T-helper 17 cell (primary cell): ENCODE measurements around the gene NAA10. TPM values are rescaled to one million over a fixed set of nuclear protein-coding genes. Genes with fewer than 3 reads are reported as not detected.
A peak's percentile ranks its signal among the peaks of the same experiment; 100 is the strongest.

Source experiments
- ATAC-seq: fragments of 150-1000 bp; cut with Tn5 transposase; 2 replicates; pipeline ENCODE4 v1.10.0; 2021; ENCODE audit warnings: mild to moderate bottlenecking, moderate library complexity
- DNase-seq, 3 donors: peaks; one replicate each; pipeline versions ENCODE4 v3.0.0 to v3.0.0-alpha.2; 2020 to 2021
- H3K9me3 ChIP-seq: one replicate; pipeline ENCODE4 v1.7.0; 2013; ENCODE audit warnings: low read length, mild to moderate bottlenecking; ENCODE audit not compliant: control insufficient read depth, poor library complexity, severe bottlenecking
- H3K27ac Mint-ChIP-seq: one replicate; pipeline ENCODE4 v1.8.0; 2022; ENCODE audit warnings: mild to moderate bottlenecking, moderate library complexity, mixed read lengths
- H3K27me3 Mint-ChIP-seq: one replicate; pipeline ENCODE4 v1.8.0; 2022; ENCODE audit warnings: mixed read lengths
- H3K36me3 Mint-ChIP-seq: one replicate; pipeline ENCODE4 v1.8.0; 2022; ENCODE audit warnings: low read depth, mixed read lengths
- H3K4me1 Mint-ChIP-seq: one replicate; pipeline ENCODE4 v1.8.0; 2022; ENCODE audit warnings: mild to moderate bottlenecking, mixed read lengths
- H3K4me3 Mint-ChIP-seq: one replicate; pipeline ENCODE4 v1.8.0; 2022; ENCODE audit warnings: mild to moderate bottlenecking, moderate library complexity, mixed read lengths
- total RNA-seq, 4 donors: library from RNA in 2 of 4; stranded (reverse) in 2 of 4; gene quantifications; one replicate each; pipeline ENCODE4 v1.2.3 and lab custom pipeline; 2022 to 2026

NAA10 gene
- total RNA-seq, 2 donors from 2014 or later, result 42.8 to 48.5 TPM

DNA sequence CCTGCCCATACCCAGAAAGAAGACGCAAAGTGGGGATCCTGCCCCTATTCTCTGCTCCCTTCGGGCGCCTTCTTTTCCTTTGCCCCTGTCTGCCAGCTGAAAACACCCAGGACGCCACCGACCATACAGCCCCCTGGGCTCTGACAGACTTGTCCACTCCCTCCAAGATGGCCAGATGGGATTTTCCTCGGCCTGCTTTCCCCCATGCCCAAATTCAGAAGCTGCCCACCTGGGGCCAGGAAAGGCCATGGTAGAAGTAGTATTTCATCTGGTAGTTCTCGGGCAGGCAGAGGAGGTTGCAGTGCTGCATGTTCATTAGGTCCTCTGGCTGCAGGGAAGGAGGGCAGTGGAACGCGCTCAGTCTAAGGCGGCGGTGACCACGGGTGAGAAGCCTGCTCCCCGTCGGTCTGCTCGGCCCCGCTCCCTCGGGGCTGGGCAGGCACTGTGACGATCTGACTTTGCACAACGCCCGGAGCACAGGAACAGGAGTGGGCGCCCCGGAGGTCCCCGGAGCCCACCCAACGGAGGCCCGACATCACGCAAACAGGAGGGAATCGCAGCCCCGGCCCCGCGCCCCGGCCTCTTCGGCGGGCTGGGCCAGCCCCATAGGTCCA is 582 bp downstream of the NAA10 start:
- peak overlapping the region; percentile 60 for H3K27ac Mint-ChIP-seq
- ATAC-seq, result peak; percentile 49
- peaks cover 7% of the 10 kb centered on the region for H3K4me1 Mint-ChIP-seq
- DNase-seq, result no peak
- H3K4me3 Mint-ChIP-seq, result peak overlapping the region; percentile 90
- H3K27me3 Mint-ChIP-seq, result no peaks in the 10 kb centered on the region
- no peaks in the 10 kb centered on the region for H3K36me3 Mint-ChIP-seq
- no peaks in the 10 kb centered on the region for H3K9me3 ChIP-seq

DNA sequence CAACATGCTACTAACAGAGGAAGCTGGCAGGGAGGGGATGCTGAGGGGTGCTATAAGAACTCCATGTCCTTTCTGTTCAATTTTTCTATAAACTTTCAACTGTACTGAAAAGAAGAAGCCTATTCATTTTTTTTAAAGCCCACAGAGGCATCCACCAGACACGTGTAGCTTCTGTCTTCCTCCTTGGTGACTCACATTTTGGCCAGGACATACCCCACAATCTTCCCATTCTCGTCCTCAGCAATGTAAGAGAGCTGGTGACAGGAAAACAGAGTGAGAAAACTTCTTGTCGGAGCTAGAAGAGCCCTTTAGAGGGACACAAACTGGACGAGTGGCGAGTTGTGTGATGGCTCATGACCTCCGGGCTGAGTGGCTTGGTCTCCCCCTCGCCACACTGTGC is 1.1 kb downstream of the NAA10 start:
- ATAC-seq (no peak), DNase-seq (no peak)
- H3K4me1 Mint-ChIP-seq, result peaks cover 7% of the 10 kb centered on the region
- no peaks in the 10 kb centered on the region for H3K9me3 ChIP-seq
- H3K4me3 Mint-ChIP-seq, result peak overlapping the region; percentile 90
- H3K27me3 Mint-ChIP-seq, result no peaks in the 10 kb centered on the region
- H3K36me3 Mint-ChIP-seq, result no peaks in the 10 kb centered on the region
- peak overlapping the region; percentile 60 for H3K27ac Mint-ChIP-seq

DNA sequence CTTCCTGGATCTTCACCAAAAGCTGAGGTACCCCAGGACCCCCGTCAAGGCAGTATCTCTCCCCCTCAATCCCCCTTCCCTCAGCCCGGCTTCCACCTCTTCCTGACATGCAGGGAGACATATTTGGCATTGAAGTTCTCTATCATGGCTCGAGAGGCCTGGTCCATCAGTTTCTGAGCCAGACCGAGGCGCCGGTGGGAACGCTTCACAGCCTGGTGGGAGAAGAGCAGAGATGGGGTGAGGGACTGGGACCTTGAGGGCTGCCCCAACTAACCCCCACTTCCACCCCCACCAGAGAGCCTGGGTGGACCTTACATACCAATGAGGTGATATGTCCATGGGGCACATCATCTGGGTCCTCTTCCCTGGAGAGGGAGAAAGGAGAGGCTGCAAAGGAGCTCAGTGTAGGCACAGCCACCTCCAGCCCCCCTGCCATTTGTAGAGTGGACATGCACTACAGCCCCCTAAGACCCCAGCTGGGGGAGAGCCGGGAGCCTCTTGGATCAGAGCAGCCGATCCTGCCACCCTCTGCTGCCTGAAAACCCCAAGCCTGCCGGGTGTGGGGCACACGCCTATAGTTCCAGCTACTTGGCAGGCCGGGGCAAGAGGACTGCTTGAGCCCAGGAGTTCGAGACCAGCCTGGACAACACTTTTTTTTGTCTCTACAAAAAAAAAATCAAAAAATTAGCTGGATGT is 2.5 kb downstream of the NAA10 start:
- no peaks in the 10 kb centered on the region for H3K9me3 ChIP-seq
- no peaks in the 10 kb centered on the region for H3K36me3 Mint-ChIP-seq
- DNase-seq (no peak), ATAC-seq (no peak)
- H3K4me1 Mint-ChIP-seq, result peaks cover 10% of the 10 kb centered on the region
- H3K27ac Mint-ChIP-seq, result no peak overlapping the region
- no peak overlapping the region for H3K4me3 Mint-ChIP-seq
- H3K27me3 Mint-ChIP-seq, result no peaks in the 10 kb centered on the region

DNA sequence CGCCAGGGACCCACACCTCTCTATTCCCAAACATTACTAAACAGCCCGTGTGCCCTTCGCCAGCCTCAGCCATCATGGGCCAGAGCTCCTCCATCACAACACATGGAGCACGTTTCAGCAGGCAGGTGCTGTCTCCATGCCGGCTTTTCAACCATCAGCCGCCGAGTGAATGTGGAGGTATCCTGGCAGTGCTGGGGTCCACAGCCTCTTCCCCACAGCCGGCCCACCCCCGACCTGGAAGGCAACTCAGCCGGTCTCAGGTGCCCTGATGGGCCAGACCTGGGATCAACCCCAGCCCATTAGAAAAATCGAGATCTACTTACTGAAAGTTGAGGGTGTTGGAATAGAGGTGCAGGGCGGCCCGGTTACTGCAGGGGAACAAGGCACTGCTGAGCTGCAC is 3.1 kb downstream of the NAA10 start:
- Mint-ChIP-seq H3K4me1 (peaks cover 12% of the 10 kb centered on the region), H3K4me3 (no peak overlapping the region), H3K27me3 (no peaks in the 10 kb centered on the region), H3K27ac (peak overlapping the region; percentile 74), H3K36me3 (no peaks in the 10 kb centered on the region)
- H3K9me3 ChIP-seq, result no peaks in the 10 kb centered on the region
- no peak for DNase-seq
- ATAC-seq, result no peak

DNA sequence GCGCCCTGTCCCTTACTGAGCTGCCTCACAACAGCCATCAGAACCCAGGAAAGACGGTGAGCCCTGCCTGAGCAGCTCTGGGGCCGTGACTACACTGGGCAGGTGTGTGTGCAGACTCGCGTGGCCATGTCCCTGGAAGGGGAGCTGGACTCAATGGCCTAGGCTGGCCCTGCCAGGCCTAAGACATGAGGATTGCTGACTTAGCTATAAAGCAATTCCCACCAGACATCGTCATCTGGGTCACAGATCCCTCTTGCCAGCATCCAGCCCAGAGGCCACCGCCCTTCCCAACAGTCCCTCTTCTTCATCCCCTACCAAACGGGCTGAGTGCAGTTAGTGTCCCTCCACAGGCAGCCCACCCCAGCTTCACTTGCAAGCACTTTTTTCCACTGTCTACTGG is 3.7 kb downstream of the NAA10 start:
- Mint-ChIP-seq H3K27ac (peak overlapping the region; percentile 74), H3K4me3 (no peak overlapping the region), H3K27me3 (no peaks in the 10 kb centered on the region), H3K4me1 (peaks cover 10% of the 10 kb centered on the region), H3K36me3 (no peaks in the 10 kb centered on the region)
- H3K9me3 ChIP-seq, result no peaks in the 10 kb centered on the region
- DNase-seq, result no peak
- ATAC-seq, result no peak

DNA sequence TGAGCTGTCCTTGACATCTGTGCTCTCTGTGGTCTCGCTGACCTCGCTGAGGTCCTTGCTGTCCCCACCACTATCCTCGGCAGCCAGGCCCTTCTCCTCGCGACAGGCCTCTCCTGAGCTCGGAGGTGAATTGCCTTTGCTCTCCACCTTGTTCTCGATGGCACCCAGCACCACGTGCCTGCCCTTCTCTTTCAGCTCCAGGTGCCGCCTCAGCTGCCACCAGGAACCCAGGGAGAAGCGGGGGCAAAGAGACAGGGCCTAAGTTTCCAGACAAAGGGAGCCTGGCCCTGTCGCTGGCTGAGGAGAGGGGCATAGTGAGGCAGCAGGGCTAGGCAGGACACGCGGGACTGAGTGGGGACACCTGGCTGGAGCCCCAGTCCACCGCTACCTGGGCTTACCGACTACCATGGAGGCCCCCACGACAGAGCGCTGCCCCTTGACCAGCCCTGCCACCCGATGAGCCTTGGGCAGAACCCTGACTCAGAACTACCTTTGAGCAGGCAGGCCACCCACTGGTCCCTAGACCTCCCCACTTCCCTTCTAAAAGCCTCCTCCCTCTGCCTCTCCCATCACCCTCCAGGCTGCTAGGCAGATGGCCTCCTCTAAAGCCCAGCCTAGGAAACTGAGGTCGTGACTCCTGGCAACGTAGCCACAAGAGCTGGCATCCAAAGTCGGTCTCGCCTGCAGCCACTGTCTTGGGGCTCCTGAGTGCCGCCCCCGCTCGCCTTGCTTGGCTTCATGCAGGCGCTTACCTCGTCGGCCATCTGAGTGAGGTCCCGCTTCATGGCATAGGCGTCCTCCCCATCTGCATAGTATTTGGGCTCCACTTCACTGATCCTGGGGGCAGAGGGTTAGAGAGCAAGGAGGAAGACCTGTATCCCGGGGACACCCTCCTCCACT is 4.6 kb downstream of the NAA10 start:
- no peaks in the 10 kb centered on the region for H3K9me3 ChIP-seq
- H3K4me1 Mint-ChIP-seq, result peaks cover 10% of the 10 kb centered on the region
- no peak overlapping the region for H3K27ac Mint-ChIP-seq
- no peak for ATAC-seq
- no peak overlapping the region for H3K4me3 Mint-ChIP-seq
- DNase-seq, result no peak
- H3K36me3 Mint-ChIP-seq, result no peaks in the 10 kb centered on the region
- H3K27me3 Mint-ChIP-seq, result no peaks in the 10 kb centered on the region

DNA sequence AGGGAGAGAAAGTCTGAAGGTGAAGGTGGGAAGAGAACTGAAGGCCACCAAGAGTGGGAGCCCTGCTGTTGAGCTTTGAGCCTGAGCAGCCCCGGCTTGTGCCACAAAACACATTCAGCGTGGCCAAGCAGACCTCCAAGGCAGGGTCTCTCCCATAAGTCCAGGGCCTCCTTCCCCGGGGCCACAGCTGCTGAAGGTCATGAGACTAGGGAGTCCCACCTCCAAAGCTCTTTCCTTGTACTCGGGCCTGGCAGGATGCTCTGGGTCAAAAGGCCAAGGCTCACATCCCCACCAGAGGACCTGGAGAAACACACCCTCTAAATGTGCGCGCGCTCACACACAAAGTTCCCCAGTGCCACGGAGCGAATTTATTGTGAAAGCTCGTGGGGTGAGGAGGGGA is 5.3 kb downstream of the NAA10 start:
- Mint-ChIP-seq H3K27me3 (no peaks in the 10 kb centered on the region), H3K27ac (no peak overlapping the region), H3K36me3 (no peaks in the 10 kb centered on the region), H3K4me3 (no peak overlapping the region), H3K4me1 (peaks cover 12% of the 10 kb centered on the region)
- no peaks in the 10 kb centered on the region for H3K9me3 ChIP-seq
- DNase-seq, result no peak
- no peak for ATAC-seq

DNA sequence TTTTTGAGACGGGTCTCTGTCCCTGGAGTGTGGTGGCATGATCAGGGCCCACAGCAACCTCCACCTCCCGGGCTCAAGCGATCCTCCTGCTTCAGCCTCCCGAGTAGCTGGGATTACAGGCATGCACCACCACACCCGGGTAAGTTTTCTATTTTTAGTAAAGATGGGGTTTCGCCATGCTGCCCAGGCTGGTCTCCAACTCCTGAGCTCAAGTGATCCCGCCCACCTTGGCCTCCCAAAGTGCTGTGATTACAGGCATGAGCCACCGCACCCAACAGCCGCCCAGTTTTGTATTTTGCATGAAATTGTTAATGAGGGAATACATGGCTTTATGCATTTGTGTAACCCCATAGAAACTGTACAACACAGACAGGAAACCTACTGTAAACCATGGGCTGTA is 6.0 kb downstream of the NAA10 start:
- peak overlapping the region; percentile 95 for H3K27ac Mint-ChIP-seq
- H3K27me3 Mint-ChIP-seq, result no peaks in the 10 kb centered on the region
- peaks cover 15% of the 10 kb centered on the region for H3K4me1 Mint-ChIP-seq
- no peak for ATAC-seq
- H3K4me3 Mint-ChIP-seq, result peak overlapping the region; percentile 55
- DNase-seq, result no peak
- no peaks in the 10 kb centered on the region for H3K9me3 ChIP-seq
- H3K36me3 Mint-ChIP-seq, result no peaks in the 10 kb centered on the region

DNA sequence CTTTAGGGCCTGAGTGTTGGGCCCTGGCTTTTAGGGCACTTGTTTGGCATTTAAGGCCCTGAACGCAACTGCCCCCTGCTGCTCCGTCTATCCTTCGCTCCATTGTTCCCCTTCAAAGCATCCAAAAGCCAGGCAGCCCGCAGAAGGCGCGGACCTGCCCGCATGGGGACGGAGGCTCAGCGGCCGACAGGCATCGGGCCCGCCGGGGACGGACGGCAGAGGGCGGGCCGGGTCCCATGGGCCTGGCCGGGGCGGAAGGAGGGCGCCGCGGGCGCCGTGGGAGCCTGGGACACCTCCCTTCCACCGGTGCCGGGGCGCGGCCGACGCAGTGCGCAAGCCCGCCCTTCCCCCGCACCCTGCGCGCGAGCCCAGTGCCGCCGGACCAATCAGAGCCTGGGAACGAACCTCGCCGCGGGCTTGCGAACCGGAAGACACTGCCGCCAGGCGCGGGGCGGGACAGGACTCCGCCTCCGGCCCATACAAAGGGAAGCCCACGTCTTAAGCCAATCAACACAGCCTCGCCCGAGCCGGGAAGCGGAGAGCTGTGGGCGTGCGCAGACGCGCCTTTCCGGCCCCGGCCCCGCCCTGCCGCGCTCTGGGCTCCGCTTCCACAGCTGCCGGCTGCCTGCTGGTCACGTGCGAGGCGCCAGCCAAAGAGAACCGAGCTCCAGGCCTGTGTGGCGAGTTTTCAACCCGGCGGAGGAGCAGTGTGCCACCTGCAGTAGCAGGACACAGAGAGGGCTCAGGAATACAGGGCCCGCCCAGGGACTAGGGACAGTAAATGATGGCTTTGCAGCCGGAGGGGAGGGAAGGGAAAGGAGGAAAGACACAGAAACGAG is 6.7 kb downstream of the NAA10 start:
- ATAC-seq (peak; percentile 79), DNase-seq (peak; percentile 83 to 90 (median 84))
- H3K27me3 Mint-ChIP-seq, result no peaks in the 10 kb centered on the region
- H3K36me3 Mint-ChIP-seq, result no peaks in the 10 kb centered on the region
- peak overlapping the region; percentile 95 for H3K27ac Mint-ChIP-seq
- H3K9me3 ChIP-seq, result no peaks in the 10 kb centered on the region
- H3K4me1 Mint-ChIP-seq, result peaks cover 19% of the 10 kb centered on the region
- peak overlapping the region; percentile 92 for H3K4me3 Mint-ChIP-seq

DNA sequence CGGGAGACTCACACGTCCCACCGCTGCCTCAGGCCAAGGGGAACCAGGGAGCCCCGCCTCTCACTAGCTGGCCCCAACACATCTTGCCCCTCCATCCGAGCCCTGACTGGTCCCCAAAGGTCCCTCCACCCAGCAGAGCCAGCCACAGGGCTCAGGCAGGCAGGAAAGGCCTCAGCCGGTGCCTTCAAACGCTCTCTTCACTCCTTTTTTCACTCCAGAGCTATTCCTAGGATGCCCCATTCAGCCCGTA is 7.2 kb downstream of the NAA10 start:
- no peaks in the 10 kb centered on the region for H3K36me3 Mint-ChIP-seq
- ATAC-seq (no peak), DNase-seq (no peak)
- peak overlapping the region; percentile 95 for H3K27ac Mint-ChIP-seq
- H3K4me1 Mint-ChIP-seq, result peaks cover 21% of the 10 kb centered on the region
- H3K27me3 Mint-ChIP-seq, result no peaks in the 10 kb centered on the region
- H3K9me3 ChIP-seq, result no peaks in the 10 kb centered on the region
- peak overlapping the region; percentile 92 for H3K4me3 Mint-ChIP-seq

DNA sequence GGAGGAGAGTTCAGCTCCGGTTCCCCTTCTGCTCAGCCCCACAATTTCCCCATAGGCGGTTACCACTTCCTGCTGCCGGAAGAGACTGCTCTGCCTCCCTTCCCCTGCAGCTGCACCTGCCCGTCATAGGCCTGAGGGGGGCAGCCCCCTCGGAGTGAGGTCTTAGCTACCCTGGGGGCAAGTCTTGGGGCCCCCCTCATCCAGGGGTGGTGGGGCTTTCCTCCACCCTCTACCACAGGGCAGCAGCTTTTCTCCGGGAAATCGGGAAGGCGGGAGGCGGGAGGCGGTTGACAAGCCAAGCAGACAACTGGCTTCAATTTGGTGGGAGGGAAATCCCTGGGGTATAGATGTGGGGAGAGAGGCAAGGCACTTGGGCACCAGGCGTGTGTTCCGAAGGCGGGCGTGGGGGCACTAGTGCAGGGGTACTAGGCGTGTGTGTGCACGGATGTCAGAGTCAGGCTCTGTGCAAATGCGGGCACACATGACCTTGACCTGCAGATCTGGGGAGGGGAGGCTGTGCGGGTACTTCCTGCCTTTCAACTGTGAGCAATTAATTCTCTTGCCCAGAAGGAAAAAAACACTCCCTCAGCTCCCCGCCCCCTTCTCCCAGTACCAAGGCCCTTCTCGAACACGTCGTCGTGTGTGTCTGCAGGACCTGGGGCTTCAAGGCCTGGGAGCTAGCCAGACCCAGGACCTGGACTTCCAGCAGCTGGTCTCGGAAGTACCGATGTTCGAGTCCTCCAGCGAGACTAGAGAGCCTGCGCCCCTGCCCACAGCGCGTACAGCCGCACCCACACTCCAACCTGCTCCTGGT is 7.8 kb downstream of the NAA10 start:
- Mint-ChIP-seq H3K27me3 (no peaks in the 10 kb centered on the region), H3K4me3 (peak overlapping the region; percentile 92), H3K4me1 (peaks cover 23% of the 10 kb centered on the region), H3K36me3 (no peaks in the 10 kb centered on the region), H3K27ac (peak overlapping the region; percentile 95)
- no peaks in the 10 kb centered on the region for H3K9me3 ChIP-seq
- ATAC-seq (peak; percentile 60), DNase-seq (peak; percentile 62 to 73 (median 64))

DNA sequence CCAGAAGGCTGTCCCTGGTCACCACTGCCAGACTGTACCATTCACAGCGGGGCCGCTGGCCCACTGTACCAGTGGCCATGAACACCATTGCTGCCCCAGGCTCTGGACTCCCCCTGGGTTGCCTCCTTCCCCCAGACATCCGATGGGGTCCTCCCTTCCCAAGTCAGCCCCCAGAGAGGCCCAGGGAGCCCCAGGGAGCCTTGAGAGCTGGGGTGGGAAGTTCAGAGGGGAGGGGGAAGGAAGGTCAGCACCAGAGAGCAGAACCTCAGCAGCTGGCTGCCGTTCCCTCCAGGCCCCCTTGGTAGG is 8.3 kb downstream of the NAA10 start:
- DNase-seq, result no peak
- Mint-ChIP-seq H3K36me3 (no peaks in the 10 kb centered on the region), H3K4me1 (peaks cover 21% of the 10 kb centered on the region), H3K4me3 (peak overlapping the region; percentile 92), H3K27ac (peak overlapping the region; percentile 95), H3K27me3 (no peaks in the 10 kb centered on the region)
- ATAC-seq, result no peak
- H3K9me3 ChIP-seq, result no peaks in the 10 kb centered on the region
